Spleen (tissue), 11 donors: ENCODE measurements around the gene LPIN3. TPM values are rescaled to one million over a fixed set of nuclear protein-coding genes. Genes with fewer than 3 reads are reported as not detected.

Experiments used
- DNase-seq: peaks from one replicate; pipeline ENCODE4 v3.0.0-alpha.2; 2020
- H3K27ac ChIP-seq, 8 donors: fragments of 200-600 bp; sonication (generic) in 7 of 8; 1 replicate in 4 of 8; 2 replicates in 4 of 8; pipeline versions ENCODE4 v1.5.0 to v1.8.0; 2016 to 2021; ENCODE audit warnings: inconsistent platforms in 4 of 8, mild to moderate bottlenecking in 4 of 8, moderate library complexity in 1 of 8
- H3K27me3 ChIP-seq, 7 donors: fragments of 200-600 bp; sonication (generic) in 6 of 7; replicated peaks in 1 of 7; 1 replicate in 4 of 7; 2 replicates in 3 of 7; pipeline versions ENCODE4 v1.5.0 to v1.8.0; 2016 to 2021; ENCODE audit warnings: inconsistent platforms in 3 of 7, mild to moderate bottlenecking in 1 of 7
- H3K36me3 ChIP-seq, 6 donors: fragments of 200-600 bp; sonication (generic) in 5 of 6; 1 replicate in 4 of 6; 2 replicates in 2 of 6; pipeline versions ENCODE4 v1.5.0 to v1.8.0; 2016 to 2021; ENCODE audit warnings: inconsistent platforms in 2 of 6
- H3K4me1 ChIP-seq, 6 donors: fragments of 200-600 bp; sonication (generic) in 5 of 6; 1 replicate in 3 of 6; 2 replicates in 3 of 6; pipeline versions ENCODE4 v1.5.0 to v1.8.0; 2016 to 2021; ENCODE audit warnings: inconsistent platforms in 3 of 6
- H3K4me3 ChIP-seq, 8 donors: fragments of 200-600 bp; sonication (generic) in 7 of 8; 1 replicate in 4 of 8; 2 replicates in 4 of 8; pipeline versions ENCODE4 v1.5.0 to v1.8.0; 2016 to 2021; ENCODE audit warnings: inconsistent platforms in 4 of 8, mild to moderate bottlenecking in 4 of 8, moderate library complexity in 2 of 8
- H3K9me3 ChIP-seq, 8 donors: fragments of 200-600 bp; sonication (generic) in 7 of 8; 1 replicate in 4 of 8; 2 replicates in 4 of 8; pipeline versions ENCODE4 v1.5.0 to v1.8.0; 2016 to 2021; ENCODE audit warnings: inconsistent platforms in 4 of 8
- POLR2A ChIP-seq, 3 donors: fragments of 450-650 bp; IDR thresholded peaks; one replicate each; pipeline ENCODE4 v1.5.1; 2017; ENCODE audit warnings: antibody characterized with exemption in 3 of 3, mild to moderate bottlenecking in 1 of 3
- POLR2AphosphoS5 ChIP-seq, 3 donors: sonication (generic); formaldehyde crosslinking; IDR thresholded peaks; one replicate each; pipeline ENCODE4 v1.5.1; 2017; ENCODE audit warnings: antibody characterized with exemption in 3 of 3
- WGBS, 5 donors: extraction: QIAGEN DNeasy Blood & Tissue Kit in 3 of 5; methylation state at CpG; one replicate each; pipeline versions ENCODE4 v1.1.5 to v1.1.7; 2013 to 2018; 5-methylcytosine and 5-hydroxymethylcytosine counted together
- intact Hi-C: fragments of 100-400 bp; cut with DNase I; formaldehyde crosslinking; loops from one replicate; pipeline ENCODE4 v1.15.0; 2023; ENCODE audit warnings: low total_unique reads
- polyA plus RNA-seq, 3 donors: library from polyadenylated mRNA; stranded (reverse); fragments of 200-250 nt; gene quantifications; one replicate each; pipeline ENCODE4 v1.2.1, GENCODE V29; 2013
- total RNA-seq, 7 donors: library from RNA; depleted of rRNA in 3 of 7; stranded (reverse); fragments of >200 nt in 3 of 7; fragmentation: NEBNext Ultra II Directional in 4 of 7; extraction: Animal tissue kit (Norgen Biotek cat#: 25700) in 4 of 7; gene quantifications; one replicate each; pipeline versions ENCODE4 v1.1.0 to v1.2.1, GENCODE V29; 2016 to 2021
- TF ChIP-seq, protein P1 (sequence below), 11 experiments: fragments of 200-600 bp in 7 of 11; fragments of 450-650 bp in 4 of 11; sonication (generic) in 4 of 11; IDR thresholded peaks in 8 of 11; conservative IDR thresholded peaks in 3 of 11; 1 replicate in 7 of 11; 2 replicates in 4 of 11; pipeline versions ENCODE4 v1.4.0 to v1.8.0; 2016 to 2021; ENCODE audit warnings: antibody characterized with exemption in 11 of 11, inconsistent platforms in 4 of 11, mild to moderate bottlenecking in 1 of 11
- donor health status: healthy with polysubstance abuse.
- donor health status: DM: no; HTN: no; CAD: no; lungs with moderate emphysema.
- donor health status: DM: no; HTN: no; CAD: no.
- donor health status: Bipolar disorder and iron deficiency.
- donor health status: healthy.
- donor health status: DM: no; HTN: no; CAD: no.
- donor health status: DM: yes; HTN: yes; CAD: no.

Gene LPIN3
- total and polyA plus RNA-seq, 10 donors: 2.5 to 9.6 (median 4.4) TPM

DNA sequence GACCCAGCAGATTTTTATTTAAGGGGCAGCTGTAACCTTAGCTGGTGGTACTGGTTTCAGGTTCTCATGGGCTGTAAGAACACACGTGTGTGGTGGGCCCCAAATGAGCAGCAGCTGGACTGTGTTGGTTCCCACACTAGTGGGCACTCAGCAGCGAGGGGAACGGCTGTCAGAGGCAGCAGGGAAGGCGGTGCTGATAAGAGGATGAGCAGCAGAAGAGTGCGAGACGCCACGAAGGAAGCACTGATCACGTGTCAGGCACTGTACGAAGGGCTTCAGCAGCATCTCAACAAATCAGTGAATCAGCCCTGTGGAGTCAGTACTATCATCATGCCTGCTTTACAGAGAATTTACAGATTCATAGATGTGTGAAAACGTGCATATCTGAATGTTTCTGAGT, 67.0 kb downstream of the LPIN3 start:
- no peaks in the 10 kb centered on the region for H3K9me3 ChIP-seq
- peaks cover 0 to 97% (median 74%) of the 10 kb centered on the region in 6 donors for H3K36me3 ChIP-seq
- H3K27me3 ChIP-seq: no peaks in the 10 kb centered on the region
- TF ChIP-seq POLR2A (IDR thresholded peaks at IDR 0.05): no peak
- peak in 1 of 3 donors; percentile 10 for TF ChIP-seq POLR2AphosphoS5 (IDR thresholded peaks at IDR 0.05)
- TF ChIP-seq, protein P1, sequence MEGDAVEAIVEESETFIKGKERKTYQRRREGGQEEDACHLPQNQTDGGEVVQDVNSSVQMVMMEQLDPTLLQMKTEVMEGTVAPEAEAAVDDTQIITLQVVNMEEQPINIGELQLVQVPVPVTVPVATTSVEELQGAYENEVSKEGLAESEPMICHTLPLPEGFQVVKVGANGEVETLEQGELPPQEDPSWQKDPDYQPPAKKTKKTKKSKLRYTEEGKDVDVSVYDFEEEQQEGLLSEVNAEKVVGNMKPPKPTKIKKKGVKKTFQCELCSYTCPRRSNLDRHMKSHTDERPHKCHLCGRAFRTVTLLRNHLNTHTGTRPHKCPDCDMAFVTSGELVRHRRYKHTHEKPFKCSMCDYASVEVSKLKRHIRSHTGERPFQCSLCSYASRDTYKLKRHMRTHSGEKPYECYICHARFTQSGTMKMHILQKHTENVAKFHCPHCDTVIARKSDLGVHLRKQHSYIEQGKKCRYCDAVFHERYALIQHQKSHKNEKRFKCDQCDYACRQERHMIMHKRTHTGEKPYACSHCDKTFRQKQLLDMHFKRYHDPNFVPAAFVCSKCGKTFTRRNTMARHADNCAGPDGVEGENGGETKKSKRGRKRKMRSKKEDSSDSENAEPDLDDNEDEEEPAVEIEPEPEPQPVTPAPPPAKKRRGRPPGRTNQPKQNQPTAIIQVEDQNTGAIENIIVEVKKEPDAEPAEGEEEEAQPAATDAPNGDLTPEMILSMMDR (IDR thresholded peaks at IDR 0.05 in 8 of 11, conservative IDR thresholded peaks at IDR 0.05 in 3 of 11): no peak
- 82 to 87% (median 85%) methylated on average over 10 of the region's 10 CpGs for WGBS, 5 donors
- DNase-seq: no peak
- intact Hi-C loops: no loop called here
- H3K4me1 ChIP-seq: peaks cover 0 to 35% (median 12%) of the 10 kb centered on the region in 6 donors
- no peak overlapping the region for H3K27ac ChIP-seq
- H3K4me3 ChIP-seq: no peak overlapping the region

DNA sequence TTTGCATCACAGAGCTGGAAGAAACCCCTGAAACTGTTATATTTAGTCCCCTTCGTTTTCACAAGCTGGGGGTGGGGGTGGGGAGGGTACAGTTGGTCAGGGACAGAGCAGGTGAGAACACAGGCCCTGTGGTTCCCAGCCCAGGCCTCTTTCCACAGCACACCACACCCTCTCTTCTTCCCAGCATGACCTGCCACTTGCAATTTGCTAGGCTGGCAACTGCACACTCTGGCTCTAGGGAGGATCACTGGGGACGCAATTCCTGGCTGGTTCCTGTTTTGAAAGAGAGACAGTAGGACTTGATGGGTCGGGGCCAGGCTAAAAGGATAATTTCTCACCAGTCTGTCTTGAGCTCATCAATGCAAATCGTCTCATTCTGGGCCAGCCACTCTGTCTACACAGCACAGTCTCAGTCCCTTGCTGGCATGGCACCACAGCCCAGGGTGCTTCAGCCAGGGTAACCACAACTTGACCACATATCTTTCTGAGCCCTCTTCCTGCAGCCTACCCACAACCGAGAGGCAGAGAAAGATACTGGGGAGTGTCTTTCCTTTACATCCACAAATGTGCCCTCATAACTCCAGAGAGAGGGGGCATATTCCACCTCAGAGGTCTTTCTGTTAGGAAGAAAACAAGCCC, 67.7 kb downstream of the LPIN3 start:
- intact Hi-C loops: no loop called here
- DNase-seq: no peak
- Histone ChIP-seq H3K4me1 (peaks cover 0 to 34% (median 12%) of the 10 kb centered on the region in 6 donors), H3K9me3 (no peaks in the 10 kb centered on the region), H3K27me3 (no peaks in the 10 kb centered on the region), H3K4me3 (no peak overlapping the region), H3K27ac (peak overlapping the region in 1 of 8 donors; percentile 36), H3K36me3 (peaks cover 0 to 100% (median 78%) of the 10 kb centered on the region in 6 donors)
- 42 to 53% (median 44%) methylated on average over 5 of the region's 5 CpGs for WGBS, 5 donors
- TF ChIP-seq POLR2AphosphoS5 (IDR thresholded peaks at IDR 0.05) (no peak), POLR2A (IDR thresholded peaks at IDR 0.05) (no peak)
- TF ChIP-seq, protein P1 (IDR thresholded peaks at IDR 0.05 in 8 of 11, conservative IDR thresholded peaks at IDR 0.05 in 3 of 11): no peak

DNA sequence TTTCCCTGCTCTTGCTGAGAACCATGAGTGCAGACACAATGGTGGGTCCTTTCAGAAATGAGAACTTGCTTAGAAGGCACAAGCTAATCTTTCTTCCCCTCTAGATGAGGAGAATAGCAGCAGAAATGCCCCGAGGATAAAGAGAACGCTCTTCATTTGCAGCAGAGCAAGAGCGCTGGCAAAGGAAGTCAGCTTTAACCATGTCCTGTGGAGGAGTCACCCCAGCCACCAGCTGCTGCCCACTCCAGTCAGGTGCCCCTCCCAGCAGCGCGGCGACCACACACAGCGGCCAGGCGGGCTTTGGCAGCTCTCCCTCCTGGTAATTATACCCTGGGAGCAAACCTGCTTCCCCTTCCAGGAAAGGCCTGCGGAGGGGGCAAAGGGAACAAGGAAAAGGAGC, 68.4 kb downstream of the LPIN3 start:
- TF ChIP-seq, protein P1 (IDR thresholded peaks at IDR 0.05 in 8 of 11, conservative IDR thresholded peaks at IDR 0.05 in 3 of 11): no peak
- peak in 1 of 3 donors; percentile 47 for TF ChIP-seq POLR2AphosphoS5 (IDR thresholded peaks at IDR 0.05)
- TF ChIP-seq POLR2A (IDR thresholded peaks at IDR 0.05): no peak
- intact Hi-C loops: no loop called here
- no peak for DNase-seq
- H3K27ac ChIP-seq: peak overlapping the region in 1 of 8 donors; percentile 36
- no peaks in the 10 kb centered on the region for H3K27me3 ChIP-seq
- peaks cover 0 to 26% (median 12%) of the 10 kb centered on the region in 6 donors for H3K4me1 ChIP-seq
- 19 to 36% (median 25%) methylated on average over 6 to 9 of the region's 9 CpGs for WGBS, 5 donors
- H3K36me3 ChIP-seq: peaks cover 0 to 100% (median 79%) of the 10 kb centered on the region in 6 donors
- no peaks in the 10 kb centered on the region for H3K9me3 ChIP-seq
- no peak overlapping the region for H3K4me3 ChIP-seq

Other genes starting within 250 kb of the LPIN3 start
- 100 to 1,000 TPM in 6 of 7 donors, 10 to 100 TPM in 1; 96.7 to 144 (median 134) TPM for gene PLCG1, start 203.3 kb upstream of the LPIN3 start, total RNA-seq
- 10 to 100 TPM; 28.0 to 51.3 (median 29.3) TPM for gene PLCG1, start 203.3 kb upstream of the LPIN3 start, polyA plus RNA-seq
- 10 to 100 TPM in 6 of 7 donors, 1 to 10 TPM in 1; 7.5 to 26.7 (median 19.5) TPM for gene ZHX3, start 23.1 kb upstream of the LPIN3 start, total RNA-seq
- gene ZHX3, start 23.1 kb upstream of the LPIN3 start, polyA plus RNA-seq: 1 to 10 TPM; 1.6 to 3.2 (median 2.6) TPM
- not detected for gene EMILIN3, start 26.0 kb downstream of the LPIN3 start, total RNA-seq
- under 1 TPM; 0.03 to 0.32 (median 0.07) TPM for gene EMILIN3, start 26.0 kb downstream of the LPIN3 start, polyA plus RNA-seq